Stimulated activated CD4-positive, alpha-beta T cell treated with anti-CD3 and anti-CD28 coated beads, Interleukin-12 subunit alpha, Interleukin-12 subunit beta, amount 100 ng/mL, for 24 hours (primary cell): ENCODE data around the gene OR10G2.
"Not testable (repeated sequence)": the region's sequence is repeated elsewhere in the genome, so short reads cannot be mapped to it uniquely, and the experiment has no call there.

Experiments
- DNase-seq, 2 experiments: peaks; one replicate each; pipeline ENCODE4 v3.0.0-alpha.2; 2020; ENCODE audit warnings: low read depth in 2 of 2

OR10G2 gene

GRCh38 chr14:21634840-21635239, at the start of gene OR10G2:
TSS of gene OR10G2 (minus strand) at chr14:21634940. CDS start at chr14:21634842, 98 bp downstream.
- DNase-seq: no peak

GRCh38 chr14:21680072-21680471, 45.3 kb upstream of the OR10G2 start:
- no peak for DNase-seq

- DNase-seq: no peak
Measured at GRCh38 chr14:21675566-21675965, 40.8 kb upstream of the OR10G2 start.

GRCh38 chr14:21673718-21674117, 39.0 kb upstream of the OR10G2 start, which contains the start of gene OR4E1:
TSS of gene OR4E1 (minus strand) at chr14:21673818. CDS start at chr14:21670935, 2,883 bp downstream.
- no peak for DNase-seq

- no peak for DNase-seq
Measured at GRCh38 chr14:21672116-21672515, 37.4 kb upstream of the OR10G2 start.

- no peak for DNase-seq
Measured at GRCh38 chr14:21671371-21671770, 36.6 kb upstream of the OR10G2 start.

GRCh38 chr14:21669284-21669683, 34.5 kb upstream of the OR10G2 start:
- no peak for DNase-seq

GRCh38 chr14:21668377-21668776, 33.6 kb upstream of the OR10G2 start:
- DNase-seq: no peak

GRCh38 chr14:21656980-21657379, 22.2 kb upstream of the OR10G2 start:
- no peak for DNase-seq

GRCh38 chr14:21654215-21654614, 19.5 kb upstream of the OR10G2 start:
- DNase-seq: no peak

GRCh38 chr14:21653331-21653885, 18.7 kb upstream of the OR10G2 start, which contains the start of gene OR4E2:
TSS of gene OR4E2 (plus strand) at chr14:21653835. CDS start at chr14:21665083, 11,248 bp downstream.
- no peak for DNase-seq

GRCh38 chr14:21652209-21652808, 17.6 kb upstream of the OR10G2 start:
- no peak for DNase-seq

- no peak for DNase-seq
Measured at GRCh38 chr14:21647380-21647779, 12.6 kb upstream of the OR10G2 start.

GRCh38 chr14:21643407-21643806, 8.7 kb upstream of the OR10G2 start:
- no peak for DNase-seq

GRCh38 chr14:21642683-21643082, 7.9 kb upstream of the OR10G2 start:
- DNase-seq: no peak

- DNase-seq: no peak
Measured at GRCh38 chr14:21631084-21631483, 3.7 kb downstream of the OR10G2 start.

GRCh38 chr14:21630503-21630902, 4.2 kb downstream of the OR10G2 start:
- DNase-seq: not testable (repeated sequence)

- no peak for DNase-seq
Measured at GRCh38 chr14:21626491-21627230, 8.1 kb downstream of the OR10G2 start.

- DNase-seq: no peak
Measured at GRCh38 chr14:21617614-21618013, 17.1 kb downstream of the OR10G2 start.

GRCh38 chr14:21614240-21614639, 20.5 kb downstream of the OR10G2 start:
- DNase-seq: no peak

GRCh38 chr14:21612324-21612723, 22.4 kb downstream of the OR10G2 start:
- no peak for DNase-seq

GRCh38 chr14:21602181-21602580, 32.6 kb downstream of the OR10G2 start:
- DNase-seq: not testable (repeated sequence)

- DNase-seq: no peak
Measured at GRCh38 chr14:21589317-21589716, 45.4 kb downstream of the OR10G2 start.
